GM18517 (cell line): ENCODE data around the gene SPRR1B.
"Not testable (repeated sequence)": the region's sequence is repeated elsewhere in the genome, so short reads cannot be mapped to it uniquely, and the experiment has no call there.

Experiments
- ATAC-seq: cut with Tn5 transposase; IDR thresholded peaks from one replicate; pipeline ENCODE4 v1.9.1; 2021; ENCODE audit warnings: mild to moderate bottlenecking, moderate library complexity; ENCODE audit not compliant: unreplicated experiment

SPRR1B gene

GRCh38 chr1:153035211-153035610, 4.2 kb downstream of the SPRR1B start:
- no peak for ATAC-seq

GRCh38 chr1:153040950-153041631, 10.1 kb downstream of the SPRR1B start, which contains the start of gene SPRR2D:
Gene SPRR2D, minus strand, starts transcription at chr1:153041120. Its CDS starts 774 bp downstream, at chr1:153040346.
- no peak for ATAC-seq

- ATAC-seq = no peak
These were observed 18.2 kb downstream of the SPRR1B start for GRCh38 chr1:153049211-153049610.

GRCh38 chr1:153056111-153056510, 25.1 kb downstream of the SPRR1B start:
- not testable (repeated sequence) for ATAC-seq

- ATAC-seq = no peak
These were observed 26.4 kb downstream of the SPRR1B start, which contains the start of gene SPRR2A for GRCh38 chr1:153057375-153057774. Gene SPRR2A, minus strand, starts transcription at chr1:153057512. Its CDS starts 777 bp downstream, at chr1:153056735.

GRCh38 chr1:153058154-153058553, 27.2 kb downstream of the SPRR1B start:
- ATAC-seq = no peak

GRCh38 chr1:153058826-153059784, 28.1 kb downstream of the SPRR1B start:
- no peak for ATAC-seq

- no peak for ATAC-seq
These were observed 39.2 kb downstream of the SPRR1B start for GRCh38 chr1:153070243-153070642.

- no peak for ATAC-seq
These were observed 40.5 kb downstream of the SPRR1B start, which contains the start of gene SPRR2B for GRCh38 chr1:153071511-153071910. Gene SPRR2B, minus strand, starts transcription at chr1:153071611. Its CDS starts 772 bp downstream, at chr1:153070839.

- no peak for ATAC-seq
These were observed 42.1 kb downstream of the SPRR1B start for GRCh38 chr1:153072806-153073726.

- ATAC-seq = no peak
These were observed 50.7 kb downstream of the SPRR1B start for GRCh38 chr1:153081736-153082135.
